ENCODE measurements around the gene ERFL.
A peak's percentile ranks its signal among the peaks of the same experiment; 100 is the strongest.

DNA sequence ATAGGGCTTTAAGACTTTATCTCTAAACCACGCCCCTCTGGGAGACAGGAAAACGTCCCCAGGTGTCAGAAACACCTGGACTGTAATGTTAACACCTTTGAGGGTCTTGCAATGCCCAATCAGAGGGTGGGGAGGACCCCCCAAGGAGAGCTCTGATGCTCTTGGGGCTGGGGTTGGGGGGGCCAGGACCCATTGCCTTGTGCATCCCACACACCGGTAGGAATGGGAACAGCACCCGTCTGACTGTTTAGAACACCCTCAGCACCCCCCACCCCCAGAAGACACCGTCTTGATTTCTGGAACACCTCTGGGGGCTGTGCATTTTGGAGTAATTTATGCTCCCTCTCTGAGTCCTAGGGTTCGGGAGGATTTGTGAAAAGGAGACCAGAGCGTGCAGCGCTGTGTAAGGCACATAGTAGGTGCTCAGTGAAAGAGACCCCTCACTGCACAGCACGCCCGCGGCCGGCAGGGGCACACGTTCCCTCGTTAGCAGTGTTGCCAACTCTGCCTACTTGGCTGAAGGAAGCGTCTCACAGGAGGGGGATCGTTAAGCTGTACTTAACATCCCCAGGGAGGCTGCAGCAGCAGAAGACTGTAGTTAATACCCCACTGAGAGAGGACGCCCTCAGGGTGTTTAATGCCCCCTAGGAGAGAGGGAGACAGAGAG is 2.8 kb upstream of the ERFL start:
- TF ChIP-seq, protein P1, sequence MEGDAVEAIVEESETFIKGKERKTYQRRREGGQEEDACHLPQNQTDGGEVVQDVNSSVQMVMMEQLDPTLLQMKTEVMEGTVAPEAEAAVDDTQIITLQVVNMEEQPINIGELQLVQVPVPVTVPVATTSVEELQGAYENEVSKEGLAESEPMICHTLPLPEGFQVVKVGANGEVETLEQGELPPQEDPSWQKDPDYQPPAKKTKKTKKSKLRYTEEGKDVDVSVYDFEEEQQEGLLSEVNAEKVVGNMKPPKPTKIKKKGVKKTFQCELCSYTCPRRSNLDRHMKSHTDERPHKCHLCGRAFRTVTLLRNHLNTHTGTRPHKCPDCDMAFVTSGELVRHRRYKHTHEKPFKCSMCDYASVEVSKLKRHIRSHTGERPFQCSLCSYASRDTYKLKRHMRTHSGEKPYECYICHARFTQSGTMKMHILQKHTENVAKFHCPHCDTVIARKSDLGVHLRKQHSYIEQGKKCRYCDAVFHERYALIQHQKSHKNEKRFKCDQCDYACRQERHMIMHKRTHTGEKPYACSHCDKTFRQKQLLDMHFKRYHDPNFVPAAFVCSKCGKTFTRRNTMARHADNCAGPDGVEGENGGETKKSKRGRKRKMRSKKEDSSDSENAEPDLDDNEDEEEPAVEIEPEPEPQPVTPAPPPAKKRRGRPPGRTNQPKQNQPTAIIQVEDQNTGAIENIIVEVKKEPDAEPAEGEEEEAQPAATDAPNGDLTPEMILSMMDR (conservative IDR thresholded peaks at IDR 0.05 in 1 of 2, IDR thresholded peaks at IDR 0.05 in 1 of 2; ENCODE audit: extremely low read depth in 1 of 2, insufficient read depth in 1 of 2, low read depth in 1 of 2, low read length in 2 of 2), result peak; percentile 19 to 33
- TF ChIP-seq EZH2 (IDR thresholded peaks at IDR 0.05; ENCODE audit: borderline replicate concordance, low read length), result no peak

Measured in mammary epithelial cell (primary cell).